K562 (cell line): ENCODE results near the gene NEU1. TPM values are rescaled to one million over a fixed set of nuclear protein-coding genes. Genes with fewer than 3 reads are reported as not detected.

Experiments used
- ARID1B ChIP-seq: fragments of 450-650 bp; IDR thresholded peaks from 2 replicates; pipeline ENCODE4 v1.6.1; 2016; ENCODE audit warnings: antibody characterized with exemption, mild to moderate bottlenecking, inconsistent platforms
- ATF1 ChIP-seq, 2 experiments: fragments of 450-650 bp in 1 of 2; IDR thresholded peaks; 2 replicates each; pipeline ENCODE4 v1.6.1; 2016; ENCODE audit warnings: missing compliant biosample characterization in 1 of 2, missing genetic modification characterization in 1 of 2
- BRF1 ChIP-seq: IDR thresholded peaks from 3 replicates; pipeline ENCODE4 v1.6.1; 2011; ENCODE audit warnings: borderline replicate concordance, mild to moderate bottlenecking; ENCODE audit not compliant: insufficient read length; ENCODE audit errors: extremely low read depth
- CCAR2 ChIP-seq: fragments of 200-400 bp; formaldehyde crosslinking; IDR thresholded peaks from 2 replicates; pipeline ENCODE4 v1.6.1; 2017; ENCODE audit warnings: mild to moderate bottlenecking, low read depth, low read length
- COPS2 ChIP-seq: fragments of 450-650 bp; conservative IDR thresholded peaks from 2 replicates; pipeline ENCODE4 v1.6.1; 2016; ENCODE audit warnings: mild to moderate bottlenecking, moderate library complexity
- DEAF1 ChIP-seq: fragments of 450-650 bp; formaldehyde crosslinking; IDR thresholded peaks from 2 replicates; pipeline ENCODE4 v1.4.0; 2020; ENCODE audit warnings: mild to moderate bottlenecking, moderate library complexity
- EWSR1 ChIP-seq: fragments of 450-650 bp; IDR thresholded peaks from 2 replicates; pipeline ENCODE4 v1.6.1; 2018; ENCODE audit warnings: borderline replicate concordance, mild to moderate bottlenecking, low read depth, moderate library complexity; ENCODE audit not compliant: partially characterized antibody
- GTF2E2 ChIP-seq: fragments of 200-800 bp; sonication (Bioruptor generic); IDR thresholded peaks from 2 replicates; pipeline ENCODE4 v1.6.1; 2016; ENCODE audit warnings: missing genetic modification characterization, missing compliant biosample characterization
- HNRNPH1 ChIP-seq: fragments of 200-400 bp; formaldehyde crosslinking; optimal IDR thresholded peaks from 2 replicates; pipeline ENCODE3; 2017; ENCODE audit warnings: low read depth, mild to moderate bottlenecking, low read length, moderate library complexity
- HNRNPUL1 ChIP-seq: fragments of 200-400 bp; formaldehyde crosslinking; IDR thresholded peaks from 2 replicates; pipeline ENCODE4 v1.6.1; 2017; ENCODE audit warnings: low read length
- ILF3 ChIP-seq: fragments of 450-650 bp; IDR thresholded peaks from 2 replicates; pipeline ENCODE4 v1.6.1; 2018; ENCODE audit warnings: antibody characterized with exemption, mild to moderate bottlenecking, moderate library complexity, borderline replicate concordance
- KLF13 ChIP-seq: fragments of 450-650 bp; IDR thresholded peaks from 2 replicates; pipeline ENCODE4 v1.6.1; 2016; ENCODE audit warnings: missing genetic modification characterization, low read depth, mild to moderate bottlenecking, missing compliant biosample characterization, moderate library complexity, borderline replicate concordance
- MECOM ChIP-seq: fragments of 250-450 bp; sonication (Bioruptor Pico); IDR thresholded peaks from 2 replicates; pipeline ENCODE4 v1.8.0; 2022; ENCODE audit warnings: inconsistent platforms
- MXD1 ChIP-seq: fragments of 250-450 bp; sonication (Bioruptor Pico); IDR thresholded peaks from 2 replicates; pipeline ENCODE4 v1.8.0; 2021; ENCODE audit warnings: borderline replicate concordance, mild to moderate bottlenecking, moderate library complexity; ENCODE audit not compliant: poor library complexity, severe bottlenecking
- NFE2 ChIP-seq: IDR thresholded peaks from 2 replicates; pipeline ENCODE4 v1.6.1; 2014; ENCODE audit warnings: antibody characterized with exemption, low read depth
- NR3C1 ChIP-seq: sonication (generic); formaldehyde crosslinking; IDR thresholded peaks from 2 replicates; pipeline ENCODE4 v1.8.1; 2022; ENCODE audit warnings: missing genetic modification reagents
- PHB ChIP-seq: fragments of 250-450 bp; sonication (Bioruptor Pico); IDR thresholded peaks from 2 replicates; pipeline ENCODE4 v1.5.0; 2021
- PHB2 ChIP-seq: fragments of 450-650 bp; IDR thresholded peaks from 2 replicates; pipeline ENCODE4 v1.6.1; 2017; ENCODE audit warnings: low read depth
- PHF21A ChIP-seq: fragments of 450-650 bp; IDR thresholded peaks from 2 replicates; pipeline ENCODE4 v1.6.1; 2017; ENCODE audit warnings: low read depth, borderline replicate concordance
- POLR3A ChIP-seq: IDR thresholded peaks from 2 replicates; pipeline ENCODE4 v1.6.1; 2011; ENCODE audit warnings: borderline replicate concordance, mild to moderate bottlenecking, moderate library complexity; ENCODE audit not compliant: insufficient read length, insufficient read depth; ENCODE audit errors: extremely low read depth
- RNF2 ChIP-seq: sonication (generic); IDR thresholded peaks from 2 replicates; pipeline ENCODE4 v1.6.1; 2016
- STAT5B ChIP-seq: fragments of 250-450 bp; sonication (Bioruptor Pico); IDR thresholded peaks from 2 replicates; pipeline ENCODE4 v1.8.0; 2021; ENCODE audit warnings: mild to moderate bottlenecking, inconsistent platforms
- ZNF146 ChIP-seq: IDR thresholded peaks from one replicate; pipeline ENCODE4 v1.6.1; 2018; ENCODE audit warnings: missing compliant biosample characterization; ENCODE audit not compliant: unreplicated experiment
- ZNF76 ChIP-seq: fragments of 250-450 bp; sonication (Bioruptor Pico); IDR thresholded peaks from 2 replicates; pipeline ENCODE4 v1.4.0; 2020; ENCODE audit warnings: mild to moderate bottlenecking, moderate library complexity, borderline replicate concordance
- polyA plus RNA-seq, 8 experiments: library from polyadenylated mRNA; depleted of rRNA in 4 of 8; stranded (reverse) in 5 of 8; unstranded in 3 of 8; fragments of >200 nt; fragmentation: Nextera tagmentation in 2 of 8; fragmentation: Illumina TruSeq in 1 of 8; extraction: Ambion mirVana in 2 of 8; extraction: Trizol in 1 of 8; gene quantifications; 2 replicates each; pipeline versions ENCODE4 v1.2.1 to v1.2.3, GENCODE V29; 2011 to 2014; ENCODE audit warnings: inconsistent platforms in 1 of 8, missing spikeins in 1 of 8
- total RNA-seq, 7 experiments: library from RNA; depleted of rRNA in 6 of 7; stranded (reverse); fragments of >200 nt in 6 of 7; fragmentation: Illumina TruSeq in 2 of 7; extraction: Trizol in 2 of 7; gene quantifications; 2 replicates each; pipeline versions ENCODE4 v1.2.1 to v1.2.3, GENCODE V29; 2011 to 2021; ENCODE audit warnings: low replicate concordance in 1 of 7
- TF ChIP-seq, protein P1 (sequence below): fragments of 200-800 bp; sonication (Bioruptor generic); IDR thresholded peaks from 2 replicates; pipeline ENCODE4 v1.6.1; 2017; ENCODE audit warnings: missing genetic modification characterization, missing compliant biosample characterization

The NEU1 gene
- total and polyA plus RNA-seq, 9 of the 15 experiments (the other 6 are each of a cell fraction or from before 2014, with no cell fraction given) = 14.8 to 67.8 (median 51.0) TPM

DNA sequence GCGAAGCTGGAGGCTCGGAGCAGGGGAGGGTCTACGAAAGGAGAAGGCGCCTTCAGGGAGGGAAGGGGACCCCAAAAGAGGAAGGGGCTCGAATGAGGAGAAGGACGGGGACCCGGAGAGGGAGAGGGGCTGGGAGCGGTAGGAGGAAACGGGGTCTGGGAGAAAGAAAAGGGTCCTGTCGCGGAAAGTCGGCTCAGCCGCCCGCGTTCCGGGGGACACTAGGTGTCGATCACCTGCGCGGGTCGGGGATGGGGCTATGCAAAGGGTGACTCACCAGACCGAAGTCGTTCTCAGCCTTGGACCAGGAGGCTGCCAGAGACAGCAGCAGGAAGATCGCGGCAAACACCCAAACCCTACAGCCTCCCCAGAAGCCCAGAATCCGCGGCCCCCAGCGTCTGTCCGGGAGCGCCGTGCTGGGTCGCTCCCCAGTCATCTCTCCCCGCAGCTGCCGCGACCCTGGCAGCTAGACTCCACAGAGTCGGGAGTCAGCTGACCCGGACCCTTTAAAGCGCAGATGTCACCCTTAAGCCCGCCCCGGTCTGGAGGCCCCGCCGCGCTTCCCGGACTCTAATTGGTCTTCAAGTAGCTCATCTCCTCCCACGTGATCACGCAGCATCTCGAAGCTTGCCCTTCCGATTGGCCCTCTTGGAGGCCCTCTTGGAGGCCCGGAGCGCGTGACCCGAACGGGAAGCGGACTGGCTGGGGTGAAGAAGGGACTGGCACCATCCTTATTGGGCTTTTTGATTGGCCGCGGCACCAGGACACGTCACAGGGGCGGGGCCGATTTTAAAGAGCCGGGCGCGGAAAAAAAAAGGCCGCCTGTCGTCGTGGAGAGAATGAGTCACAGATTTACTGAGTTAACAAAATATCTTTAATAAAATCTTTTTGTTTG, at the start of gene NEU1 (continued):
- TF ChIP-seq MECOM = 0 out of 2 replicates have a peak, but pooled peaks have one; percentile 57
- TF ChIP-seq RNF2 = peak; percentile 81; the same call in 1 of the 2 replicates
- peak; percentile 1 for TF ChIP-seq ZNF146 (CRISPR knock-in tag)
- TF ChIP-seq, protein P1, sequence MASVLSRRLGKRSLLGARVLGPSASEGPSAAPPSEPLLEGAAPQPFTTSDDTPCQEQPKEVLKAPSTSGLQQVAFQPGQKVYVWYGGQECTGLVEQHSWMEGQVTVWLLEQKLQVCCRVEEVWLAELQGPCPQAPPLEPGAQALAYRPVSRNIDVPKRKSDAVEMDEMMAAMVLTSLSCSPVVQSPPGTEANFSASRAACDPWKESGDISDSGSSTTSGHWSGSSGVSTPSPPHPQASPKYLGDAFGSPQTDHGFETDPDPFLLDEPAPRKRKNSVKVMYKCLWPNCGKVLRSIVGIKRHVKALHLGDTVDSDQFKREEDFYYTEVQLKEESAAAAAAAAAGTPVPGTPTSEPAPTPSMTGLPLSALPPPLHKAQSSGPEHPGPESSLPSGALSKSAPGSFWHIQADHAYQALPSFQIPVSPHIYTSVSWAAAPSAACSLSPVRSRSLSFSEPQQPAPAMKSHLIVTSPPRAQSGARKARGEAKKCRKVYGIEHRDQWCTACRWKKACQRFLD (CRISPR knock-in tag) = no peak; the same call in 1 of the 2 replicates
- TF ChIP-seq PHB2 = 0 out of 2 replicates have a peak, but pooled peaks have one; percentile 42
- TF ChIP-seq ILF3 = no peak
- no peak for TF ChIP-seq POLR3A
- TF ChIP-seq ATF1 (CRISPR knock-in tag; IDR thresholded peaks at IDR 0.05) = peak; percentile 59
- peak; percentile 98 for TF ChIP-seq ATF1 (tag; IDR thresholded peaks at IDR 0.05)
- no peak for TF ChIP-seq EWSR1
- TF ChIP-seq NFE2 = peak; percentile 45
- peak; percentile 86; the same call in 1 of the 2 replicates for TF ChIP-seq PHF21A
- TF ChIP-seq CCAR2 = no peak
- TF ChIP-seq PHB = peak; percentile 92; the same call in 1 of the 2 replicates
- TF ChIP-seq MXD1 (CRISPR knock-in tag) = no peak
- TF ChIP-seq KLF13 (tag) = peak; percentile 71
- 0 out of 2 replicates have a peak, but pooled peaks have one; percentile 35 for TF ChIP-seq DEAF1 (CRISPR knock-in tag)
- TF ChIP-seq BRF1 = no peak
- no peak for TF ChIP-seq COPS2
- TF ChIP-seq HNRNPUL1 = no peak
- TF ChIP-seq HNRNPH1 = no peak
- no peak; the same call in 1 of the 2 replicates for TF ChIP-seq NR3C1 (CRISPR knock-in tag)
- TF ChIP-seq ZNF76 = peak; percentile 75; the same call in 1 of the 2 replicates
- no peak for TF ChIP-seq STAT5B (CRISPR knock-in tag)
- 0 out of 2 replicates have a peak, but pooled peaks have one; percentile 37 for TF ChIP-seq GTF2E2 (tag)
- peak; percentile 37; the same call in 1 of the 2 replicates for TF ChIP-seq ARID1B
